GM19043 (cell line): Measurements from ENCODE around the gene FNDC10.

Experiments used
- ATAC-seq: cut with Tn5 transposase; IDR thresholded peaks from one replicate; pipeline ENCODE4 v1.9.1; 2021; ENCODE audit warnings: low read depth; ENCODE audit not compliant: unreplicated experiment

The FNDC10 gene

GRCh38 chr1:1617516-1617915 is 17.6 kb upstream of the FNDC10 start:
- ATAC-seq = no peak

GRCh38 chr1:1616838-1617237 is 16.9 kb upstream of the FNDC10 start:
- no peak for ATAC-seq

- ATAC-seq = peak; percentile 11
Measured at GRCh38 chr1:1616045-1616790, 16.3 kb upstream of the FNDC10 start.

GRCh38 chr1:1615256-1616044 is 15.5 kb upstream of the FNDC10 start, which contains the start of gene MIB2:
TSS of gene MIB2 (plus strand) at chr1:1615500. CDS start at chr1:1623453, 7,953 bp downstream.
- peak; percentile 82 for ATAC-seq

- ATAC-seq = no peak
Measured at GRCh38 chr1:1614954-1615255, 15.0 kb upstream of the FNDC10 start.

- ATAC-seq = no peak
Measured at GRCh38 chr1:1614204-1614953, 14.4 kb upstream of the FNDC10 start.

GRCh38 chr1:1613509-1614082 is 13.7 kb upstream of the FNDC10 start:
- ATAC-seq = no peak

- no peak for ATAC-seq
Measured at GRCh38 chr1:1612104-1612400, 12.1 kb upstream of the FNDC10 start.

GRCh38 chr1:1610796-1611195 is 10.9 kb upstream of the FNDC10 start:
- no peak for ATAC-seq

- no peak for ATAC-seq
Measured at GRCh38 chr1:1609822-1610485, 10.0 kb upstream of the FNDC10 start.

GRCh38 chr1:1606232-1606631 is 6.3 kb upstream of the FNDC10 start:
- no peak for ATAC-seq

- ATAC-seq = no peak
Measured at GRCh38 chr1:1605724-1606123, 5.8 kb upstream of the FNDC10 start.

GRCh38 chr1:1605034-1605591 is 5.2 kb upstream of the FNDC10 start:
- no peak for ATAC-seq

GRCh38 chr1:1604374-1605033 is 4.6 kb upstream of the FNDC10 start:
- no peak for ATAC-seq

- ATAC-seq = no peak
Measured at GRCh38 chr1:1603671-1604373, 3.9 kb upstream of the FNDC10 start.

- ATAC-seq = no peak
Measured at GRCh38 chr1:1602968-1603506, 3.1 kb upstream of the FNDC10 start.

GRCh38 chr1:1602304-1602967 is 2.5 kb upstream of the FNDC10 start:
- no peak for ATAC-seq

- no peak for ATAC-seq
Measured at GRCh38 chr1:1601564-1602303, 1.8 kb upstream of the FNDC10 start.
